GM10266 (cell line): ENCODE data around the gene TMEM181.
A peak's percentile ranks its signal among the peaks of the same experiment; 100 is the strongest.
"Not testable (repeated sequence)": the region's sequence is repeated elsewhere in the genome, so short reads cannot be mapped to it uniquely, and the experiment has no call there.

Source experiments
- DNase-seq: peaks from one replicate; pipeline ENCODE4 v3.0.0; 2012; ENCODE audit errors: extremely low spot score
- TF ChIP-seq, protein P1 (sequence below): IDR thresholded peaks from 2 replicates; pipeline ENCODE4 v1.5.1; 2012; ENCODE audit warnings: mild to moderate bottlenecking, low read depth; ENCODE audit not compliant: control insufficient read depth, insufficient read depth; ENCODE audit errors: missing control alignments

TMEM181 gene

DNA sequence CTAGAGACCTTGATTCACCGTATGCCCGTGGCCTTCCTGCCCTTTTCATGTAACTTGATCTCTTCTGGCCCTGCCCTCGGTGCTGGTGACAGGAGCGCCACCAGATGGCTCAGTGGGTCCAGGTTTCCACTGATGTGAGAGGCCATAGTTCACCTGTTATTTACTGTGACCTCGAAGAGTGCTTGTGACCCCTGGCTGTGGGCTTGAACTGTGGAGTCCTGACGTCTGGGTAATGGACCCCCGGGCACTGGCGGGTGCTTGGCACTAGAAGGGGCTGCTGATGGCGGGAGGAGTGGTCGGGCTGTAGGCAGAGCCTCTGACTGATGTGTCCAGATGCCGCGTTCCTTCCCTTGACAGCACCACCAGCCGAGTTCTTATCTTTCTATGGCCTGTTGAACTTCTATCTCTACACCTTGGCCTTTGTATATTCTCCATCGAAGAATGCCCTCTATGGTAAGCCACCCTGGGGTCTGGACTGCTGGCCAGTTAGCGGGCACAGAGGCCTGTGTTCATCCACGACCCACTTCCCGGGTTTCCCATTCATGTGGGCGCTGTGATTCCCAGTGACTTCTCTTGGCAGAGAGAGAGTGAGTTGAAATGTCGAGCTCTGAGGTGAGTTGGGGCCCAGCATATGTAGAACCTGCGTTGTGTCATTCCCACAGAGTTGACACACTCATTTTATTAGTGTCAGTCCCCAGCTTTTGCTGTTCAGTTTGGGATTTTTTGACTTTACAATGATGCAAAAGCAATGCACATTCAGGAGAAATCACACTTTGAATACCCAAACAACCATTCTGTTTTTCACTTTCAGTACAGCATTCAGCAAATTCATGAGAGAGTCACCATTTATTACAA lies 69.7 kb downstream of the TMEM181 start:
- TF ChIP-seq, protein P1, sequence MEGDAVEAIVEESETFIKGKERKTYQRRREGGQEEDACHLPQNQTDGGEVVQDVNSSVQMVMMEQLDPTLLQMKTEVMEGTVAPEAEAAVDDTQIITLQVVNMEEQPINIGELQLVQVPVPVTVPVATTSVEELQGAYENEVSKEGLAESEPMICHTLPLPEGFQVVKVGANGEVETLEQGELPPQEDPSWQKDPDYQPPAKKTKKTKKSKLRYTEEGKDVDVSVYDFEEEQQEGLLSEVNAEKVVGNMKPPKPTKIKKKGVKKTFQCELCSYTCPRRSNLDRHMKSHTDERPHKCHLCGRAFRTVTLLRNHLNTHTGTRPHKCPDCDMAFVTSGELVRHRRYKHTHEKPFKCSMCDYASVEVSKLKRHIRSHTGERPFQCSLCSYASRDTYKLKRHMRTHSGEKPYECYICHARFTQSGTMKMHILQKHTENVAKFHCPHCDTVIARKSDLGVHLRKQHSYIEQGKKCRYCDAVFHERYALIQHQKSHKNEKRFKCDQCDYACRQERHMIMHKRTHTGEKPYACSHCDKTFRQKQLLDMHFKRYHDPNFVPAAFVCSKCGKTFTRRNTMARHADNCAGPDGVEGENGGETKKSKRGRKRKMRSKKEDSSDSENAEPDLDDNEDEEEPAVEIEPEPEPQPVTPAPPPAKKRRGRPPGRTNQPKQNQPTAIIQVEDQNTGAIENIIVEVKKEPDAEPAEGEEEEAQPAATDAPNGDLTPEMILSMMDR: peak; percentile 43
- DNase-seq: no peak

- TF ChIP-seq, protein P1: no peak
- DNase-seq: no peak
These were observed 71.2 kb downstream of the TMEM181 start for GRCh38 chr6:158630938-158631616.

GRCh38 chr6:158631678-158632537 lies 72.0 kb downstream of the TMEM181 start:
- TF ChIP-seq, protein P1: no peak
- no peak for DNase-seq

- DNase-seq: not testable (repeated sequence)
These were observed 72.7 kb downstream of the TMEM181 start for GRCh38 chr6:158632538-158633119.

- no peak for DNase-seq
- TF ChIP-seq, protein P1: no peak
These were observed 73.2 kb downstream of the TMEM181 start for GRCh38 chr6:158633127-158633526.

GRCh38 chr6:158634695-158635426 lies 75.0 kb downstream of the TMEM181 start:
- TF ChIP-seq, protein P1: no peak
- no peak for DNase-seq
